ENCODE data around the gene MLLT10.
"Not testable (repeated sequence)": the region's sequence is repeated elsewhere in the genome, so short reads cannot be mapped to it uniquely, and the experiment has no call there.

Gene MLLT10

DNA sequence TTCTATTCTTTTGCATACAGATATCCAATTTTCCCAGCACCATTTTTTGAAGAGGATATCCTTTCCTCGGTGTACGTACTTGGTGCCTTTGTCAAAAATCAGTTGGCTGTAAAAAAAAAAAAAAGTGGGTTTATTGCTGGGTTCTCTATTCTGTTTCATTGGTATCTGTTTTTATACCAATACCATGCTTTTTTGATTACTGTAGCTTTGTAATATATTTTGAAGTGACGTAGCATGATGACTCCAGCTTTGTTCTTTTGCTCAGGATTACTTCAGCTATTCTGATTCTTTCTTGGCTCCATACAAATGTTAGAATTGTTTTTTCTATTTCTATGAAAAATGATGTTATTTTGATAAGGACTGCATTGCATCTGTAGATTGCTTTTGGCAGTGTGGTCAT, 165.5 kb downstream of the MLLT10 start:
- no peak for DNase-seq (ENCODE audit: low read depth)

DNA sequence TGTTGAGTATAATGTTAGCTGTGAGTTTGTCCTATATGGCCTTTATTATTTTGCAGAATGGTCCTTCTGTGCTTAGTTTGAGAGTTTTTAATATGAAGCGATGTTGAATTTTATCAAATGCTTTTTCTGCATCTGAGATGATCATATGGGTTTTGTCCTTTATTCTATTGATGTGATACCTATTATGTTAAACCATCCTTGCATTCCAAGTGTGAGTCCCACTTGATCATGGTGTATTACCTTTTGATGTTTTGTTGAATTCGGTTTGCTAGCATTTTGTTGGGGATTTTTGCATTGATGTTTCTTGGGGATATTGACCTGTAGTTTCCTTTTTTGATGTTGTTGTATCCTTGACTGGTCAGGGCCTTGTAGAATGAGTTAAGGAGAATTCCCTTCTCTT, 166.4 kb downstream of the MLLT10 start:
- no peak for DNase-seq (ENCODE audit: low read depth)

DNA sequence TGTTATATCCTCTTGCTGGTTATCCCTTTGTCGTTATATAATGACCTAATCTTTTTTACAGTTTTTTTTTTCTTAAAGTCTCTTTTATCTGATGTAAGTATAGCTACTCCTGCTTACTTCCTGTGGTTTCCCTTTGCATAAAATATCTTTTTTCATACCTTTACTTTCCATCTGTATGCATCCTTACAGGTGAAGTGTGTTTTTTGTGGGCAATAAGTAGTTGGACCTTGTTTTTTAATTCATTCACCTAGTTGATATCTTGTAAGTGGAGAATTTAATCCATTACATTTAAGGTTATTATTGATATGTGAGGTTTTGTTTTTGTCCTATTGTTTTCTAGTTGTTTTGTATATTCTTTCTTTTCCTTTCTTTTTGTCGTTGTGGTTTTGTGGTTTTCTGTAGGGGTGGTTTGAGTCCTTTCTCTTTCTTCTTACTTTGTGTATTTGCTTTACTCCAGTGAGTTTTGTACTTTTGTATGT, 168.6 kb downstream of the MLLT10 start:
- no peak for DNase-seq (ENCODE audit: low read depth)

DNA sequence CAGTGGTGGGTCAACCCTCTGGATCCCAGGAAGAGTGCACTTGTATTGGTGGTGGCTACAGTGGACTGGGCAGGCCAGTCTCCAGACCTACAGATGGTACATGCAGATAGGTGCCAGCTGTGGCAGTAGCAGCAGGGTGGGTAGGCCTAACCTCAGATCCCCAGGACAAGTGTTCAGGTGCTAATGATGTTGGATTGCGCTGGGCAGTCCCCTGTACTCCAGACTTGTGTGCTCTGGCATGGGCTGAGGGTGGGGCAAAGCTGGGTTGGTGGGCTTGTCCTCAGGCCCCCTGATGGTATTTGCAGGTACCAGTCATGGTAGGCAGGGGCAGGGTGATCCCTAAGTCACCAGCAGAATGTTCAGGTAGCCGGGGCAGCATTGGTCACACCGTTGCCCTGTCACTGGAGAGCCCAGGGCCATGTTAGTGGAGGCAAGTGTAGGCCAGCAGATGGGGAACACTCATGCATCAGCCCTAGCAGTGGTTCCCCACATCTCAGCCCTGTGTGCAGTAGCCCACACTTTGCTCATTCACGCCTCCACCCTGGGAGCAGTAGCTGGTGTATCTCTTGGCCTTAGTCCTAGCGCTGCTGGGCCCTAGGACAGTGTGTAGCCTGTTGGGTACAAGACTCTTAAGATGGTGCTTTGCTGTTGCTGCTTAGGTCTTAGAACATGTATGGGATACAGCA, 171.3 kb downstream of the MLLT10 start:
- no peak for DNase-seq (ENCODE audit: low read depth)

DNA sequence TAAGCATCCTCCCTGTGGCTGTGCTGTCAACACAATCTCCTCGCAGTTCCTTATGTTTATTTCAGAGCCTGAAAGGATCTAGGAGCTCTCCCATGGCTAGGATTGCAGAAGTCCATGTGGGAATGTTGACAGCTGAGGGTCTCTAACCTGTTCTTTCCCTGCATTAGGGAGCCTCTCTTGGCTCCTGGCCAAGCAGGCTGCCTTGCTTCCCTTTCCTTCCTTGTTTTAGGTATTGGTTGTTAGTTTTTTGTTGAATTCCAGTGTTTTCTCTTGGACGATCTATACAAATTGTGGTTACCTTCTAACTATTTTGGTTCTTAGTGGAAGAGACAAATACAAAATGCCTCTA, 171.8 kb downstream of the MLLT10 start:
- DNase-seq (ENCODE audit: low read depth) = no peak

DNA sequence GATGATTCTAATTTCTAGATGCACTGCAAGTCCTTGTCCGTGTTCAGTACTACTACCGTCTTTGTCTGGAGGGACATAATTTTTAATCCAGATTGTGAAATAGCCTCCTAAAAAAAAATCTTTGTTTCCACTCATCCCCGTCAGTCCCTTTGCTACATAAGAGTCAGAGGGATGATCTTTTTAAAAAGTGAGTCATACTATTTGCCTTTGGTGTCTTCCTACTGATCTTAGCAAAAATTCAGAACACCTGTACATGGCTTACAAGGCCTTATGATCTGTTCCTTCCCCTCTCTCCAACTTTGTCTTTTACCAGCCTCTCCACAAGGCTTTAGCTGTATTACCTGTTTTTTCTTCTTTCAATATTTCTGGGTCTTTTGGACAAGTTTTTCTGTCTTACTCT, 173.5 kb downstream of the MLLT10 start:
- DNase-seq (ENCODE audit: low read depth) = no peak

DNA sequence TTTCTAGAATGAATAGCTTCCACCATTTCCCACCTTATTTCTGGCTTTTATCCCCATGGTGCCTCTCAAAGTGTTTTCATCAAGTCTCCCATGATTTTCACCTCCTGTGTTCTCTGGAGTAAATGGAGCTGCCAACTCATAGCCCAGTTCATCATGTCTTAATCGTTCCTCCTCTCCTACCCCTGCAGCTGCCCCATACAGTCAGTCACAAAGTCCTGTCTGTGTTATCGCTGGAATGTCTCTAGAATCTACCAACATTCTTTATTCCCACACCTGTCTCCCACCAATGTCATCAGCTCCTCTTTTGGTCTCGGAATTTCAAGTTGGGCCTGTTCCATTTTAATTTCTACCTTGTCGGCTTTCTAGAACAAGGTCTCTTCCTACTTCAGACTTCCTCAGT, 178.9 kb downstream of the MLLT10 start:
- DNase-seq (ENCODE audit: low read depth) = no peak

DNA sequence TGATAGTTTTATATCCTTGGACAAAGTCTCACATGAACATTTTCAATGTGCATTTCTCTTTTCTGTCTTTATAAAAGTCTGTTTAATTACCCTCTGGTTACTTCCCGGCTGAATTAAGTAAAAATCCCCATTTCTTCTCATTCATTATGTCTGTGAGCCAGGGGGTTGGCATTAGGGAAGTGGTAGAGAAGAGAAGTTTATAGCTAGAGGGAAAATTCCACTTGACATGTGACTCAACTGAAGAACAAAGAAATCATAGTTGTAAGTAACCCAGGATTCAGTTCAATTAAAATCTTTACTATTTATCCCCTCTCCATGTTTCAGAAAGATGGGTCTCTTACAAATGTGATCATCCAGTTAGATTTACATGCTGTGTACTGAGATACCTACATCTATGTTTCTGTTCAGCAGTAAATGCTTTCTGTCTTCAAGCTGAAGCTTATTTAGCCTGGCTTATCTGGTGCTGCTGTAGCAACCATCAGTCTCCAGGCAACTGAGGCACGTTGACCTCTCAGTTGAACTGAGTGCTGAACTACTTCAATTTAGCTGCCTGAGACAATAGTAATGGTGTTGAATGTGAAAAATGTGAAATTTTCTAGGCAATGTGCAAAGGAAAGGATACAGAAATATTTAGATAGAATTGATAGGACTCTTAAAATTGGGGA, 181.6 kb downstream of the MLLT10 start:
- no peak for DNase-seq (ENCODE audit: low read depth)

DNA sequence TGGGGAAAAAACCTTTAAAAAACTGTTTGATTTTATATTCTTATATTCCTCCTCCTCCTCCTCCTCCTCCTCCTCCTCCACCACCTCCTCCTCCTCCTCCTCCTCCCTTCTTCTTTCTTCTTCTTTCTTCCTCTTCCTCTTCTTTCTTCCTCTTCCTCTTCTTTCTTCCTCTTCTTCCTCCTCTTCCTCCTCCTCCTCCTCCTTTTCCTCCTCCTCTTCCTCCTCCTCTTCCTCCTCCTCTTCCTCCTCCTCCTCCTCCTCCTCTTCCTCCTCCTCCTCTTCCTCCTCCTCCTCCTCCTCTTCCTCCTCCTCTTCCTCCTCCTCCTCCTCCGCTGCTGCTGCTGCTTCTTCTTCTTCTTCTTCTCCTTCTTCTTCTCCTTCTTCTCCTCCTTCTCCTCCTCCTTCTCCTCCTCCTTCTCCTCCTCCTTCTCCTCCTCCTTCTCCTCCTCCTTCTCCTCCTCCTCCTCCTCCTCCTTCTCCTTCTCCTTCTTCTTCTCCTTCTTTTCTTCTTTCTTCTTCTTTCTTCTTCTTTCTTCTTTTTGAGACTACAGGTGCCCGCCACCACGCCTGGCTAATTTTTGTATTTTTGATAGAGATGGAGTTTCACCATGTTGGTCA, 183.5 kb downstream of the MLLT10 start:
- DNase-seq (ENCODE audit: low read depth) = not testable (repeated sequence)

DNA sequence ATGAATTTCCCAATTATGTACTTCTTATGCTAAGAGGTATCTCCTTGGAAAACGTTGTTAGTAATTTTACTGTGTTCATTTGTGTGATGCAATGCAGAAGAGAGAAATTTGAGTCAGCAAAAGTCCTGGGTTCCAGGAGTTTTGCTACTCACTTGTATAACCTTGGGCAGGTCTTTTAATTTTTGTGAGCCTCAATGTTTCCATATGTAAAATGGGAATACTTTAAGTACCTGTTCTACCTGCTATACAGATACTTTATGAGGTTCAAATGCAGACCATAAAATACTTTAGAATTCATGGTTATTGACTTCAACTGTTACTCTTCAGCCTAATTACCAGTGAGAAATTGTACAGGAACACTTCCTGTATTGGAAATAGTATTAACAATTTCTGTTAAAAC, 185.5 kb downstream of the MLLT10 start:
- no peak for DNase-seq (ENCODE audit: low read depth)

DNA sequence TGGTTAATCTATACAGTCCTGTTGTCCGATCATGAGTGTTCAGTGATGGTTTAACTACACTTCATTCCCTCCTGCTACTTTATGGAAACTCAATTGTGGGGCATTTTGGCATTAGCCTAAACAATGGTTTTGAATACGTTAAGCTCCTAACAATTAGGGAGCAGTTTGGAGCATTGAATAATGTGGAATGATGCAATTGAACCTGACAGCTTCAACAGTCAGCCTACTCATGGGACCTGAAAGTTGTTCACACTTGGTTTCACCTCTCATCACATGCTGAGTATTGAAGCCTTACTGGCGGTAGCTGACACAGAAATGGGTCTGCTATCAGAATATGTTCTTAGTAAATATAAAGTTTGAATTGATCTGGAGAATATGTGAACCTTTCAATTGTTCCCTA, 186.1 kb downstream of the MLLT10 start:
- DNase-seq (ENCODE audit: low read depth) = no peak

DNA sequence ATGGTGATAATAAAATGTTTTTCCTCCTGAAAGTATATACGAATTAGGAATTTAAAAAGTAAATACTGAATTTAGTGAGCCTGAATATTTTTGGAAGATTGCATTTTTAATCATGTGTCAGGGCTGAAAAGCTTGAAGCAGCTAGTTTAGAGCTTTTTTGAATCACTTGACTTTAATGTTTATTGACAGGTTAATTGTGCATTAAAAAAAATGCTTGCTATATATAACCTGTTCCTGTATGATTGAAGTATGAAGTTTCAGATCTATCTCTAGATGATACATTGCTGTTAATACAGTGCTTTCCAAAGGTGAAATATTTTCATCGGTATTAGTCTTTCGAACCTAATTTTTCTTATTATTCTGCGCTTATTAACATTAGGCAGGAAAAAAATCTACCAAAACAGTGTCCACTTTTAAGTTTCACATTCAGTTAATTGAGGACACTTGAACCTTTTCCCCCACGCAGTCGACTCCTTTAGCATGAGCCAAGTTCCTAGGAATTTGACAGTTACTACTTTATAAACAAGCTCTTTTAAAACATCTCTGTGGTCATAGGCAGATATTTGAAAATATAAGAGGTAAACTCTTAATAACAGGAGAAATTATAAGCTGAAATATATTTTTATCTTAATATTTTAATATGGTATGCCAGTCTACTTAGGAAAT, 187.1 kb downstream of the MLLT10 start:
- no peak for DNase-seq (ENCODE audit: low read depth)

DNA sequence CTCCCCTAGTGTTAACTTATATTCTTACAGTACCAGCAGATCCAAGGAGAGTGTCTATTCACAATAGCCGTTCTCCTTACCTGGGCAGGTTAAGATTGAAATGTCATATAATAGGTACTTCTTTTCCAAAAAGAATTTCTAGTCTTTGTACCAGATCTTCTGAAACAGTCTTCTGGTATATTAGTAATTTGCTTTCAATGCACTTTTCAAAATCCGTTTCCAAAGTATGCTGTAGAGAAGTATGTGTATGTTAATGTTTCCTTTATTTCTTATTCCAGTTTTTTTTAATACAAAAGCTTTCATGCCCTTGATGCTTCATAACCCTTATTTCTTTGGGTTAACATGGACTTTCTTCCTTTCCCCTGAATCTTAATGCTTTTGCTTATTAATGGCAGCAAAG, 188.2 kb downstream of the MLLT10 start:
- DNase-seq (ENCODE audit: low read depth) = no peak

DNA sequence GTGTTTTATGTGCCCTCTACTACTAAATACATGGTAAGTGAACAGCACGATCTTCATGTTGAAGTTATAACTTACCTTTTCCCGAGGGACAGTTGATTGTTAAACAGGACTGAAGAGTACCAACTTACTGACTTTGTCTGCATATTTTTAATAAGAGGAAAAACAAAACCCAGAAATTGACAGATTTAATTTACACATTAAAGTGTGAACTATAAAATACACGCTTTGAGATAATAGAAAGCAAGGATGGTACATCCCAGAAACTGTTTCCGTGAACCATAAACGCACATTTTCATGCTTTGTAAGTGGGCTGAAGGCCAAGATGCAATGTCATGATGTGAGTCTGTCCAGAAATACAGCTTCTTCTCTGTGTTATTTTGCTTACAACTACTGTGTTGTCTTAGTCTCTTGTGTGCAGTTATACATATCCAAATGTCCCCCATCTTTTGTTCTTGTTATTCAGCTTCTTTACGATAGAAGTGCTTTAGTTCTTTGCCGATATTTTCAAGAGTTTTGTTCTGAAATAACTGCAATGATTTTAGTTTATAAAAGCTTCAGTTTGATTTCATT, 190.1 kb downstream of the MLLT10 start:
- DNase-seq (ENCODE audit: low read depth) = no peak

DNA sequence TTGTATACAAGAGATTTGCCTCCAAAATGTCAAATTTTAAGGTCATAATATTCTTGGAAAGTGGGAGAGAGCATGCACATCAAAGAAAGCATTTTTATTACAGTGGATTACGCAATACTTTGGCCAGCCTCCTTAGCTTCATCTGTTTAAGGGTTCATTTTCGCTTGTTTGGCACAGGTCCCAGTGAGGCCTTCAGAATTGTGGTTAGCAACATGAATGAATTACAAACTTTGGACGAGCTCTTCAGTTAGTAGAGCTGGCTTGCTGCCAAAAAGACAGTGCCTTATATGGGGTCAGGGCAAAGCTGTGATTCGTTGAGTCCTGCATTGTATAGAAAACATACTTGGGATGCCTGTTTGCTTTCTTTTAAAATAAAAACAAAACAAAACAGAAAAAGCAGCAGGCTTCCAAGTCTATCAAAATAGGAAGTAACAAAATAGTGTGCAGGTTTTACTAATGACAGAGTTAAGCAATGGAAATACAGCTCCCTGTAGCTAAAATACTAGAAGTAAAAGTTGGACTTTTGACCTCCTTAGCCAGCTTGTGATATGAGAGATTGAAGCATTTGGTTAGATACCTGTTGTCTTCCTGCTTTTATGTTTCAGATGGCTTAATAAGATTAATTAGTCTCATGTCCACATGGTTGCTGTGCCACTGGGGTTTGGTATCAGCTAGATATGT, 190.8 kb downstream of the MLLT10 start:
- DNase-seq (ENCODE audit: low read depth) = no peak

DNA sequence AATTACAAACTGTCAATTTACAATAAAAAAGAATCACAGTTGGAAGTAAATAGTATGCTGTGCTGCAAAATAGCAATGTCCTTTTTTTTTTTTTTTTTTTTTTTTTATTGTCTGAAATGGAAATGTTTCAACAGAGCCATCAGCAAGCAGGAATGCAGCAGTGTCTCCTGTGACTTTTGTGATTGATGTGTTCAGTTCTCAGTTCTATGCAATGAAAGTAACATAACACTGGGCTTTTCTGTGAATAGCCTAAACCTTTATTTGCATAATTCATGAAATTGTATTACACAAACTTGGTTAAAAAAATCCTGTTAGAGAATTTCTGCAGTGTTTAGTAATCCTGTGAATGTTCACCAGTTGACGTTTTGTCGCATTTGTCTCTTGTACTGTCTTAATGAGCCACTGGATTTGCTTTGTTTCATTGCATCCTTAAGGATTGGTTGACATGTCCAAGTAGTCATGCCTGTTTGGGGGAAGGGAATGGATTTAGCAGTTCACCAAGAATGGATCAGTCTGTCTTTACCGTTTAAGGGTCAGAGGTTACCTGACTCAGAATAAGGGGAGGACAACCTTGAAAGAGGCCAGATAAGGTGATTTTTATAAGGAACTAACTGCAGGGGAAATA, 192.7 kb downstream of the MLLT10 start:
- no peak for DNase-seq (ENCODE audit: low read depth)

DNA sequence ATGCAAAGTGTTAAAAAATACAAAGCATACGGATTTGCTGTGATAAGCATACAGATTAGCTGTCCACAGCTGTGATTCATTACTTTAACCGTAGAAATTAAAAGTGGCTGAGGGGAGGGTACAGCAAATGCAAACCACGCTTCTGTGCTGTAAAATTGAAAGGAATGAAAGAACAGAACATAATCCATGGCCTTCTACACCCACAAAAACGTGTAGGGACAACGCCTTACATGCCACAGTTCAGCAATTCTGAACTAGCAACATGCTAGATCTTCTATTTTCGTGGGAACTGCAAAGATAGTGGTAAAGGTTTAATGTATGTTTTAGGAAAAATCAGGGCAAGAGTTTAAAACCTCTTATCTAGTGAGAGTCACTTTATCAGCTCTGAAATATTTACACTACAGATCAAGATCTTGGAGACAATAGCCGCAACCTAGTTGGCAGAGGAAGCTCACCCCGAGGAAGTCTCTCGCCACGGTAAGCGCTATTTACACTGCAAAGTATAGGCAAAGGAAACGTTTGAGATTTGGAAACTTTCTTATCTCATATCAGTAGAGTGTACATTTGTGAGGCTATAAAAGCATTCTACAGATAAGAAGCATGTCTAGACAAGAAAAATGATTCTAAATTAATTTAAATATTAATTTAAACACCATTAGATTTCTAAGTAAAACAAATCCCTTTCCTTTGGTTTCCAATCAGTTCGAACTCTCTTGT, 193.6 kb downstream of the MLLT10 start:
- no peak for DNase-seq (ENCODE audit: low read depth)

DNA sequence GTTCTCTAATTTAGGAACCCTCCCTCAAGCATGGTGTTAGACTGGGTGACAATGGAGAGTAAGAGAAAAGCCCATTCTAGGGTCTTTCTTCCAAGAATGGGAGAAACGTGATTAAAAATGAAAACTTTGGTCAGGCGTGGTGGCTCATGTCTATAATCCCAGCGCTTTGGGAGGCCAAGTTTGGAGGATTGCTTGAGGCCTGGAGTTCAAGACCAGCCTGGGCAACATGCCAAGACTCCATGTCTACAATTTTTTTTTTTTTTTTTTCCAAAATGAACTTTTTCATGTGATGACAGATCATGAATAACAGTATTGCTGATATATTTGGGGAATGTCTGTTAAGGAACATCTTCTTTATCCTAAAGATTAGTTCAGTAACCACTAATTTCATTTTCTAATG, 194.6 kb downstream of the MLLT10 start:
- DNase-seq (ENCODE audit: low read depth) = no peak

DNA sequence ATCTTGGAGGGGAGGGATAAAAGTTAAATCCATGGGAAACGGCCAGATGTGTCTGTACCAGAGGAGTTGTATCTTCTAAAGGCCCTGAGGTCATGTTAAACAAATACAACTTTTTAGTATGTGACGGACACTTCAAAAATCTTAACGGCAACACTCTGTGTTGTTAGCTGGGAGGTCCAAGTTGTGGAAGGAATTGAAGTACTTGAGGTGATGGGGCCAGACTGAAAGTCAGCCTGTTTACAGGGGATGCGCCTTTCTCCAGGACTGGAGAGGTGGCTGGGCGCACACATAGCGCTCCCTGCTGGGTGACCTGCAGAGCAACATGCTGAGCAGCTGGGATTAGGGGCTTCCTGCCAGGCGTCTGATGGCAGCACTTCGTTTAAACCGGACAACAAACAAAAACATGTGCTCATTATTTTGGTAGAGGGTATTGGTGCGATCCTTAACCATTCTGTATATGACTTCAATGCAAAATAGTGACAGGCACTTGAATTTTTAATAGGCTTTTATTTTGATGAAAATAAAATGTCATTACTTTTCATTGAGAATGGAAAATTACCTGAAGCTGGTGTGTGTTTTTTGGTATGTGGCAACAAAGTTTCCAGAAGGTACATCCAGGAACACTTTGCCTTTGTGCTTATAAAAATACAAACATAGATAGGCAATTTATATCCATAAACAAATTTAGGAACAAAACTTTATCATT, 198.2 kb downstream of the MLLT10 start:
- no peak for DNase-seq (ENCODE audit: low read depth)

DNA sequence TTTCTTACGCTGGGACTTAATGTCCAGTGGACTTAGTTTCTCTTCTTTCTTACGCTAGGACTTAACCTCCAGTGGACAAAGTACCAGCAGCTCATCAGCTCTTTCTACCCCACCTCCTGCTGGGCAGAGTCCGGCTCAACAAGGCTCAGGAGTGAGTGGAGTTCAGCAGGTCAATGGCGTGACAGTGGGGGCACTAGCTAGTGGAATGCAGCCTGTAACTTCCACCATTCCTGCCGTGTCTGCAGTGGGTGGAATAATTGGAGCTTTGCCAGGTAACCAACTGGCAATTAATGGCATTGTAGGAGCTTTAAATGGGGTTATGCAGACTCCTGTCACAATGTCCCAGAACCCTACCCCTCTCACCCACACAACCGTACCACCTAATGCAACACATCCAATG, 199.7 kb downstream of the MLLT10 start:
- no peak for DNase-seq (ENCODE audit: low read depth)

Data from stimulated activated CD8-positive, alpha-beta memory T cell treated with anti-CD3 and anti-CD28 coated beads, Interleukin-12 subunit alpha, Interleukin-12 subunit beta, amount 100 ng/mL, for 4 hours (primary cell).